Measurements from ENCODE around the gene GADL1.

- TF ChIP-seq FOXM1 (IDR thresholded peaks at IDR 0.05; ENCODE audit: borderline replicate concordance) (no peak), HDGF (IDR thresholded peaks at IDR 0.05; ENCODE audit: borderline replicate concordance) (no peak), PKNOX1 (IDR thresholded peaks at IDR 0.05) (no peak), BHLHE40 (IDR thresholded peaks at IDR 0.05; ENCODE audit: borderline replicate concordance) (no peak), ELF4 (IDR thresholded peaks at IDR 0.05) (no peak), TARDBP (IDR thresholded peaks at IDR 0.05) (no peak), L3MBTL2 (conservative IDR thresholded peaks at IDR 0.05) (no peak), SP1 (IDR thresholded peaks at IDR 0.05) (no peak), SUZ12 (IDR thresholded peaks at IDR 0.05) (no peak), ARNT (IDR thresholded peaks at IDR 0.05) (no peak), CTBP1 (IDR thresholded peaks at IDR 0.05; ENCODE audit: borderline replicate concordance) (no peak), NFRKB (IDR thresholded peaks at IDR 0.05) (no peak), ZNF384 (IDR thresholded peaks at IDR 0.05) (no peak), FOXK2 (IDR thresholded peaks at IDR 0.05) (no peak)
Observed at GRCh38 chr3:30933478-30934207, 39.2 kb upstream of the GADL1 start.
